Nephron progenitor cell (in vitro differentiated cells): Measurements from ENCODE around the gene RORB.

ENCODE experiments used
- DNase-seq: peaks from one replicate; pipeline ENCODE4 v3.0.0; 2021
- H3K27ac Mint-ChIP-seq: 2 replicates; pipeline ENCODE4 v1.8.0; 2021; ENCODE audit warnings: mild to moderate bottlenecking, moderate library complexity, mixed read lengths
- H3K27me3 Mint-ChIP-seq: 2 replicates; pipeline ENCODE4 v1.8.0; 2021; ENCODE audit warnings: mild to moderate bottlenecking, low read depth, mixed read lengths; ENCODE audit not compliant: poor library complexity
- H3K36me3 Mint-ChIP-seq: 2 replicates; pipeline ENCODE4 v1.8.0; 2021; ENCODE audit warnings: low read depth, mixed read lengths
- H3K4me1 Mint-ChIP-seq: 2 replicates; pipeline ENCODE4 v1.8.0; 2021; ENCODE audit warnings: mixed read lengths
- H3K4me3 Mint-ChIP-seq: 2 replicates; pipeline ENCODE4 v1.8.0; 2021; ENCODE audit warnings: mild to moderate bottlenecking, moderate library complexity, mixed read lengths
- H3K9me3 Mint-ChIP-seq: 2 replicates; pipeline ENCODE4 v1.8.0; 2021; ENCODE audit warnings: mild to moderate bottlenecking, moderate library complexity, mixed read lengths
- CTCF ChIP-seq: fragments of 200-600 bp; sonication (generic); IDR thresholded peaks from 2 replicates; pipeline ENCODE4 v1.5.0; 2021; ENCODE audit warnings: antibody characterized with exemption

RORB gene

GRCh38 chr9:74554751-74555419, 57.8 kb downstream of the RORB start:
- DNase-seq, result peak; percentile 20
- Mint-ChIP-seq H3K36me3 (no peaks in the 10 kb centered on the region), H3K27me3 (no peaks in the 10 kb centered on the region), H3K9me3 (no peaks in the 10 kb centered on the region), H3K27ac (peak overlapping the region; percentile 16), H3K4me3 (no peak overlapping the region), H3K4me1 (peaks cover 16% of the 10 kb centered on the region)
- no peak for TF ChIP-seq CTCF

GRCh38 chr9:74555565-74555964, 58.4 kb downstream of the RORB start:
- Mint-ChIP-seq H3K36me3 (no peaks in the 10 kb centered on the region), H3K9me3 (no peaks in the 10 kb centered on the region), H3K4me1 (peaks cover 16% of the 10 kb centered on the region), H3K27me3 (no peaks in the 10 kb centered on the region), H3K27ac (no peak overlapping the region), H3K4me3 (no peak overlapping the region)
- no peak for TF ChIP-seq CTCF
- no peak for DNase-seq

DNA sequence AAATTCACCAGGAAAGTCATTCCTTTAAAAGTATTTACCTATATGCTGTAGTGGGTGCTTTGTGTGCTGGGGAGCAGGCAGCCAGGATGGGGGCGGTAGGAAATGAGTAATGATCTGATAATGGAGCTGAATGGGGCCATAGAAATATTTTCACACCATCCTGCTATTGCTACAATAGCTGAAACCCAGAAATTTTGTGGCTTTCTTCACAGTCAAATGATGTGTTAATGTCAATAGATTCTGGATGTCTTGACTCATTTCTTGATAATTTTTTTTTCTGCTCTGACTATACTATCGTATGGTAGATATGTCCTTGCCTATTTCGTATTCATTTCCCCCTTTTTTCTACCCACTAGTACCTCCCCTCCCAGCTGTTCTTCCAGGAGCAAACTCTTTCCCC, 59.5 kb downstream of the RORB start:
- Mint-ChIP-seq H3K4me1 (peaks cover 16% of the 10 kb centered on the region), H3K27ac (no peak overlapping the region), H3K9me3 (no peaks in the 10 kb centered on the region), H3K36me3 (no peaks in the 10 kb centered on the region), H3K4me3 (no peak overlapping the region), H3K27me3 (no peaks in the 10 kb centered on the region)
- no peak for DNase-seq
- TF ChIP-seq CTCF, result no peak

DNA sequence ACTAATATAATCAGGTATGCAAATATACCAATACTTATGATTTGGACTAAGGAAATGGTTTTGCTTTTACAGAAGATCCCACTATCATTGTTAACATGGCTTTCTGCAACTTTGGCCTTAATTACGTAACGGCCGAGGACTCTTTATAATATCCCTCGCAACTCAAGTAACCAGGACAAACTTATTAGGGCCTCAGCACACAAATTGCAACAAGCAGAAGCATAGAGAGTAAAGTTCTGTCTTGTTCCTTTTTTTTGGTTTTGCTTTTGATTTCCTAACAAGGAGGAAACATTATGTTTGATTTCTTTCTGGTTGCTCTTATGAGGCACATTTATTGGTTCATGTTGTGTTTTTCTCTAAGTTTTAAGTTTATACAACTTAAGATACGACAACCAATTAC, 60.4 kb downstream of the RORB start:
- no peaks in the 10 kb centered on the region for H3K36me3 Mint-ChIP-seq
- no peak for DNase-seq
- TF ChIP-seq CTCF, result no peak
- H3K9me3 Mint-ChIP-seq, result no peaks in the 10 kb centered on the region
- no peaks in the 10 kb centered on the region for H3K27me3 Mint-ChIP-seq
- H3K4me3 Mint-ChIP-seq, result no peak overlapping the region
- H3K4me1 Mint-ChIP-seq, result peaks cover 16% of the 10 kb centered on the region
- no peak overlapping the region for H3K27ac Mint-ChIP-seq

DNA sequence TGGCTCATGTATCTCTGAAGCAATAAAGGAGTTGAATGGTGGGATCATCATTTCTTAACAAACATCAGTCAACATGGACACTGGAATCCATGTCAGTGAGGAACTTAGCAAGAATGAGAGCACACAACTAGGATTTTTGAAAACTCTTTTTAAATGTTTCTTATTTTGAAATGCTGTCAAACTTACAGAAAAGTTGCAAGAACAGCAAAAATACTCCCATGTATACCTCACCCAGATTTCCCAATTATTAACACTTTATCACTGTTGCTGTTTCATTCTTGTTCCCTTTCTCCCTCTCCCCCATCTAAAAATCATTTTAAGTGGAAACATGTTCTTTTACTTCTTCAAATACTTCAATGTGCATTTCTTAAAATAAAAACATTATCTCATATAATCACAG, 65.5 kb downstream of the RORB start:
- no peaks in the 10 kb centered on the region for H3K36me3 Mint-ChIP-seq
- no peak overlapping the region for H3K27ac Mint-ChIP-seq
- DNase-seq, result no peak
- H3K27me3 Mint-ChIP-seq, result peaks cover 3% of the 10 kb centered on the region
- TF ChIP-seq CTCF, result no peak
- no peaks in the 10 kb centered on the region for H3K4me1 Mint-ChIP-seq
- H3K9me3 Mint-ChIP-seq, result no peaks in the 10 kb centered on the region
- H3K4me3 Mint-ChIP-seq, result no peak overlapping the region

DNA sequence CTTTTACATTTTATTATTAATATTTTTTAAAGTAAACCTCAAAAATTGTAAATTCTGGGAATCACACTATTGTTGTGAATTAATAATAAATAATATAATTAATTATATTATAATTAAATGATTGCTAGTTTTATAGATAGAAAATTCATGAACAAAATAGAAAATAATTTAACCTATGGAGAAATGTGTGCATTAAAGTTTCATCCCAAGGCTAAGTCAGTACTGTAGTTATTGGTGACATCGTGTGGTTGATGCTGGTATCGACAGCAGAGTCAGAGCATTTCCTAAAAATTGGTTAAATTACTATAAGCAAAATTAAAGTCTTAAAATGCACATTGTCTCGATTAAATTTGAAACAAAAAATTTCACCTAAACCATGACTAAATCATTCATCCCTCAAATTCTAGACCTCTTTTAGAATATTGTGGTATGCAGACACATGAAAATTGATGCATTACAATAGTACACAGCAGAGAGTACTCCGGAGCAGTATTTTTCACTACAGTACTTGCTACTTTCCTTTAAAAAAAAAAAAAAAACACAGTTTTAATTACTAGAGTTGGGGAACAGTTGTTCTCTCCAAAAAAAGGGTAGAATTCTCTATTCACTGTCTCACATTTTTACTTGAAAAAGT, 73.9 kb downstream of the RORB start:
- H3K4me1 Mint-ChIP-seq, result peaks cover 43% of the 10 kb centered on the region
- peak; percentile 35 for DNase-seq
- H3K27me3 Mint-ChIP-seq, result peaks cover 3% of the 10 kb centered on the region
- TF ChIP-seq CTCF, result peak; percentile 85
- no peaks in the 10 kb centered on the region for H3K9me3 Mint-ChIP-seq
- no peak overlapping the region for H3K27ac Mint-ChIP-seq
- H3K4me3 Mint-ChIP-seq, result no peak overlapping the region
- H3K36me3 Mint-ChIP-seq, result no peaks in the 10 kb centered on the region
